B cell (primary cell): ENCODE results near the gene CCDC60. TPM values are rescaled to one million over a fixed set of nuclear protein-coding genes. Genes with fewer than 3 reads are reported as not detected.

Experiments used
- ATAC-seq: fragments of 200-7000 bp; cut with Tn5 transposase; one replicate; pipeline ENCODE4 v1.10.0; 2021; ENCODE audit warnings: low read depth, mild to moderate bottlenecking, moderate number of reproducible peaks, moderate library complexity
- CTCF ChIA-PET: fragments of 350-600 bp; sonication (Branson Sonifier 250); formaldehyde crosslinking; loops from one replicate; lab custom pipeline; 2021; ENCODE audit warnings: antibody characterized with exemption, inconsistent platforms; lab: Charles Lee
- POLR2A ChIA-PET: fragments of 350-600 bp; sonication (Branson Sonifier 250); formaldehyde crosslinking; loops from one replicate; lab custom pipeline; 2021; ENCODE audit warnings: antibody characterized with exemption; lab: Charles Lee
- DNase-seq: peaks from one replicate; pipeline ENCODE4 v3.0.0; 2013
- H2AFZ ChIP-seq: 2 replicates; pipeline ENCODE4 v1.6.1; 2012; ENCODE audit warnings: mild to moderate bottlenecking, low read depth, low read length; ENCODE audit not compliant: insufficient read depth, poor library complexity, severe bottlenecking
- H3K27ac ChIP-seq, 2 donors: 1 replicate in 1 of 2; 2 replicates in 1 of 2; pipeline ENCODE4 v1.5.1; 2012 to 2013; ENCODE audit warnings: low read length in 2 of 2, mild to moderate bottlenecking in 2 of 2, moderate library complexity in 1 of 2
- H3K27me3 ChIP-seq, 4 experiments: fragments of 200-600 bp in 1 of 4; sonication (generic) in 1 of 4; replicated peaks in 1 of 4; 1 replicate in 2 of 4; 2 replicates in 2 of 4; pipeline versions ENCODE4 v1.6.1 to v1.7.0; 2013 to 2016; ENCODE audit warnings: low read length in 3 of 4, mild to moderate bottlenecking in 2 of 4, mixed read lengths in 1 of 4, moderate library complexity in 1 of 4; ENCODE audit not compliant: insufficient read depth in 4 of 4, control insufficient read depth in 3 of 4; ENCODE audit errors: control extremely low read depth in 1 of 4
- H3K36me3 ChIP-seq, 2 experiments: replicated peaks in 1 of 2; 1 replicate in 1 of 2; 2 replicates in 1 of 2; pipeline versions ENCODE4 v1.6.1 to v1.7.1; 2013; ENCODE audit warnings: low read length in 1 of 2; ENCODE audit not compliant: insufficient read depth in 2 of 2, control insufficient read depth in 1 of 2; ENCODE audit errors: control extremely low read depth in 1 of 2, extremely low read depth in 1 of 2
- H3K4me1 ChIP-seq, 2 donors: fragments of 200-600 bp in 1 of 2; sonication (generic) in 1 of 2; 1 replicate in 1 of 2; 2 replicates in 1 of 2; pipeline versions ENCODE4 v1.5.1 to v1.6.1; 2013 to 2017; ENCODE audit warnings: low read length in 2 of 2; ENCODE audit not compliant: control insufficient read depth in 2 of 2, insufficient read depth in 2 of 2
- H3K4me2 ChIP-seq: replicated peaks from 2 replicates; pipeline ENCODE3; 2012; ENCODE audit warnings: mild to moderate bottlenecking, low read depth, low read length; ENCODE audit not compliant: poor library complexity, severe bottlenecking
- H3K4me3 ChIP-seq, 5 experiments: fragments of 200-600 bp in 1 of 5; sonication (generic) in 1 of 5; 1 replicate in 3 of 5; 2 replicates in 2 of 5; pipeline versions ENCODE4 v1.5.1 to v1.7.0; 2011 to 2016; ENCODE audit warnings: low read length in 4 of 5, mild to moderate bottlenecking in 4 of 5, low read depth in 2 of 5, control low read depth in 1 of 5, moderate library complexity in 1 of 5; ENCODE audit not compliant: insufficient read depth in 1 of 5; ENCODE audit errors: control extremely low read depth in 1 of 5, extremely low read depth in 1 of 5
- H3K79me2 ChIP-seq: fragments of 200-600 bp; sonication (generic); one replicate; pipeline ENCODE4 v1.6.0; 2016; ENCODE audit warnings: low read length; ENCODE audit not compliant: control insufficient read depth, insufficient read depth
- H3K9ac ChIP-seq: fragments of 200-600 bp; sonication (generic); 2 replicates; pipeline ENCODE4 v1.6.1; 2017; ENCODE audit warnings: mild to moderate bottlenecking, low read length, moderate library complexity
- H3K9me3 ChIP-seq, 3 donors: one replicate each; pipeline versions ENCODE4 v1.6.1 to v1.7.1; 2013; ENCODE audit warnings: low read length in 2 of 3; ENCODE audit not compliant: control insufficient read depth in 2 of 3, insufficient read depth in 1 of 3; ENCODE audit errors: control extremely low read depth in 1 of 3
- H4K20me1 ChIP-seq: 2 replicates; pipeline ENCODE4 v1.6.0; 2012; ENCODE audit warnings: mild to moderate bottlenecking, low read length; ENCODE audit not compliant: insufficient read depth, control insufficient read depth, poor library complexity, severe bottlenecking
- H3K27ac Mint-ChIP-seq: one replicate; pipeline ENCODE4 v1.8.0; 2021; ENCODE audit warnings: mixed read lengths
- H3K27me3 Mint-ChIP-seq: one replicate; pipeline ENCODE4 v1.8.0; 2021; ENCODE audit warnings: mixed read lengths
- H3K4me1 Mint-ChIP-seq: one replicate; pipeline ENCODE4 v1.8.0; 2021; ENCODE audit warnings: mixed read lengths
- H3K4me3 Mint-ChIP-seq: one replicate; pipeline ENCODE4 v1.8.0; 2021; ENCODE audit warnings: mixed read lengths
- H3K9me3 Mint-ChIP-seq: one replicate; pipeline ENCODE4 v1.8.0; 2022; ENCODE audit warnings: mixed read lengths; ENCODE audit not compliant: insufficient read depth
- EZH2 ChIP-seq: IDR thresholded peaks from 2 replicates; pipeline ENCODE4 v1.6.1; 2012; ENCODE audit warnings: borderline replicate concordance, low read depth, mild to moderate bottlenecking, moderate library complexity, low read length; ENCODE audit not compliant: insufficient read depth, poor library complexity, severe bottlenecking
- WGBS: methylation state at CpG from one replicate; pipeline ENCODE4 v1.1.5; 2013; ENCODE audit warnings: missing lambda C conversion rate; ENCODE audit not compliant: insufficient coverage; 5-methylcytosine and 5-hydroxymethylcytosine counted together
- intact Hi-C: fragments of 100-400 bp; cut with micrococcal nuclease; formaldehyde crosslinking; loops from one replicate; pipeline ENCODE4 v1.10.0; 2022
- polyA plus RNA-seq: library from polyadenylated mRNA; depleted of rRNA; stranded (reverse); fragments of >200 nt; gene quantifications from 2 replicates; pipeline ENCODE4 v1.2.3, GENCODE V29; 2012
- total RNA-seq, 2 donors: library from RNA; stranded (reverse); fragments of 120-200 nt in 1 of 2; gene quantifications; 1 replicate in 1 of 2; 2 replicates in 1 of 2; pipeline versions ENCODE4 v1.2.3 to v1.2.4, GENCODE V29; 2013 to 2022
- TF ChIP-seq, protein P1 (sequence below): fragments of 200-600 bp; IDR thresholded peaks from one replicate; pipeline ENCODE4 v1.8.0; 2022; ENCODE audit warnings: antibody characterized with exemption, mild to moderate bottlenecking

Gene CCDC60
- total and polyA plus RNA-seq, 2 donors (not counting 1 experiment from before 2014, with no cell fraction given): not detected

DNA sequence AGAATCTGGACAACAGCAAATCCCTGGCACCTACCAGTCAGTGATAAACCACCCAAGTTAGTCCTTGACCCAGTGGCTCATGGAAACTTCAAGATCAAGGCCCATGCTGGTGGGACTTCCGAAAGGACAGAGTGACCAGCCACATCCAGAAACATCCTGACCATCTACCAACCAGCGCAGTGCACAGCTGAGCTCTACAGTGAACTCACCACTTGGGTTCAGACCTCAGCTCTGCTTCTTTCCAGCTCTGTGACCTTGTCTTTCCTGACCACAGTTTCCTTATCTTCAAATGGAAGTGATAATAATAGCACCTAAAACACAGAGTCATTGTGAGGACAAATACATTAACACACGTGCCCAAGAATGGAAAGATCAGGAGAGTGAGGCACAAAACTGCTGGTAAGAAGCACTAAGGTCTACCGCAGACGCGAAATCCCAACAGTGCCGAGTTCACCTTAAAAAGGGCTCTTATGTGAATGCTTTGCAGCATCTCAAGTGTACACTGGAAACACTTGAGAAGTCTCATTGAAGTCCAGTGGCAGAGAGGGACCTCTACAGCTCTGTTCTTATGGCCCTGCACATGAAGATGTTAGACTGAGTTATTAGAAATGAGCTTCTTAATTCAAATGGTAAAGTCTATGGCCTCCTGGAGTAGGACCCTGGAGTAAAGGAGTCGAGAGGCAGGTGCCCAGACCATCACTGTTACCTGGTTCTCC is 128.8 kb downstream of the CCDC60 start:
- Mint-ChIP-seq H3K9me3 (no peaks in the 10 kb centered on the region), H3K27ac (no peak overlapping the region), H3K27me3 (peaks cover 13% of the 10 kb centered on the region), H3K4me1 (no peaks in the 10 kb centered on the region), H3K4me3 (no peak overlapping the region)
- CTCF ChIA-PET: no interaction called here
- Histone ChIP-seq H3K79me2 (no peaks in the 10 kb centered on the region), H3K27ac (no peak overlapping the region), H3K9me3 (no peaks in the 10 kb centered on the region), H3K9ac (no peak overlapping the region), H2AFZ (no peak overlapping the region), H3K4me1 (no peaks in the 10 kb centered on the region), H3K4me3 (no peak overlapping the region), H4K20me1 (no peaks in the 10 kb centered on the region), H3K36me3 (no peaks in the 10 kb centered on the region), H3K27me3 (no peaks in the 10 kb centered on the region), H3K4me2 (no peak overlapping the region)
- intact Hi-C loops: no loop called here
- ATAC-seq (no peak), DNase-seq (no peak)
- TF ChIP-seq, protein P1, sequence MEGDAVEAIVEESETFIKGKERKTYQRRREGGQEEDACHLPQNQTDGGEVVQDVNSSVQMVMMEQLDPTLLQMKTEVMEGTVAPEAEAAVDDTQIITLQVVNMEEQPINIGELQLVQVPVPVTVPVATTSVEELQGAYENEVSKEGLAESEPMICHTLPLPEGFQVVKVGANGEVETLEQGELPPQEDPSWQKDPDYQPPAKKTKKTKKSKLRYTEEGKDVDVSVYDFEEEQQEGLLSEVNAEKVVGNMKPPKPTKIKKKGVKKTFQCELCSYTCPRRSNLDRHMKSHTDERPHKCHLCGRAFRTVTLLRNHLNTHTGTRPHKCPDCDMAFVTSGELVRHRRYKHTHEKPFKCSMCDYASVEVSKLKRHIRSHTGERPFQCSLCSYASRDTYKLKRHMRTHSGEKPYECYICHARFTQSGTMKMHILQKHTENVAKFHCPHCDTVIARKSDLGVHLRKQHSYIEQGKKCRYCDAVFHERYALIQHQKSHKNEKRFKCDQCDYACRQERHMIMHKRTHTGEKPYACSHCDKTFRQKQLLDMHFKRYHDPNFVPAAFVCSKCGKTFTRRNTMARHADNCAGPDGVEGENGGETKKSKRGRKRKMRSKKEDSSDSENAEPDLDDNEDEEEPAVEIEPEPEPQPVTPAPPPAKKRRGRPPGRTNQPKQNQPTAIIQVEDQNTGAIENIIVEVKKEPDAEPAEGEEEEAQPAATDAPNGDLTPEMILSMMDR: no peak
- TF ChIP-seq EZH2: no peak
- POLR2A ChIA-PET: no interaction called here
- WGBS: 75% methylated on average over 8 of the region's 8 CpGs

DNA sequence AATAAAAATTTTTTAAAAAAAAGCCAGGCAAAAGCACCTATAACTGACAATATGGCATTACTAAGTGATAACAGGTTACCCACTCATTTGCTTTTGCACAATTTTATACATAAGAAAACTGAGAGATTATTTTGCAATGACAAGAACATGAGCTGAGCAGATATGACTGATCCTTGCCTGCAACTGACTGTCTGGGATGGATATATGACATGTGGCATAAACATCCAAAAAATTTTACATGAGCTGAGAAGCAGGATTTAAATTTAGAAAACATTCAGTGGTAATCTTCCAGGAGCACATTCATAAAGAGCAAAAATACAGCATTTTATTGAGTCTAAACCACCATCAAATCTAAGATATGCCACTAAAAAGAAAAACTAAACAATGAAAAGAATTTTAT is 133.8 kb downstream of the CCDC60 start:
- DNase-seq: no peak
- no peaks in the 10 kb centered on the region for H3K4me1 Mint-ChIP-seq
- H3K9ac ChIP-seq: no peak overlapping the region
- H3K9me3 ChIP-seq: no peaks in the 10 kb centered on the region
- H3K4me3 Mint-ChIP-seq: no peak overlapping the region
- ATAC-seq: no peak
- no peaks in the 10 kb centered on the region for H3K36me3 ChIP-seq
- no peak overlapping the region for H3K4me3 ChIP-seq
- TF ChIP-seq, protein P1: no peak
- no peak for TF ChIP-seq EZH2
- H3K27ac ChIP-seq: no peak overlapping the region
- no peak overlapping the region for H2AFZ ChIP-seq
- no peaks in the 10 kb centered on the region for H4K20me1 ChIP-seq
- H3K27me3 Mint-ChIP-seq: peaks cover 7% of the 10 kb centered on the region
- H3K4me1 ChIP-seq: no peaks in the 10 kb centered on the region
- H3K4me2 ChIP-seq: no peak overlapping the region
- CTCF ChIA-PET: no interaction called here
- peaks cover 2% of the 10 kb centered on the region for H3K9me3 Mint-ChIP-seq
- POLR2A ChIA-PET: no interaction called here
- no peaks in the 10 kb centered on the region for H3K79me2 ChIP-seq
- intact Hi-C loops: no loop called here
- no peak overlapping the region for H3K27ac Mint-ChIP-seq
- no peaks in the 10 kb centered on the region for H3K27me3 ChIP-seq
